ENCODE measurements around the gene PDXP. TPM values are rescaled to one million over a fixed set of nuclear protein-coding genes. Genes with fewer than 3 reads are reported as not detected.

Gene PDXP
- total and polyA plus RNA-seq, 2 donors (not counting 3 experiments of a cell fraction or from before 2014, with no cell fraction given) = 18.0 to 20.0 TPM

- no peak overlapping the region for H3K4me2 ChIP-seq (ENCODE audit: insufficient read depth, low read length)
- ChIA-PET POLR2A (no interaction called here), CTCF (interaction anchor here (0.6 to 3.3 kb wide), 5 partner anchors 10 to 155 kb away, joined by 3 to 28 read pairs (median 6); partner anchors contain the start of gene PDXP)
- BruUV-seq (replicated peaks) = no TSS peak
- no peak for DNase-seq (ENCODE audit: low read depth, low spot score)
- no peak overlapping the region for H3K27ac ChIP-seq (ENCODE audit: insufficient read depth, low read depth, low read length)
- no peak for FAIRE-seq
- no peak for TF ChIP-seq MYC (IDR thresholded peaks at IDR 0.05; ENCODE audit: low read depth, low read length)
- TF ChIP-seq FOS (IDR thresholded peaks at IDR 0.05; ENCODE audit: borderline replicate concordance, insufficient read depth, low read length) = no peak
- TF ChIP-seq EZH2 (IDR thresholded peaks at IDR 0.05; ENCODE audit: borderline replicate concordance, low read depth, low read length, severe bottlenecking) = no peak
- no peak for TF ChIP-seq JUN (IDR thresholded peaks at IDR 0.05; ENCODE audit: borderline replicate concordance, insufficient read depth, insufficient read length, low read depth)
- TF ChIP-seq, protein P1, sequence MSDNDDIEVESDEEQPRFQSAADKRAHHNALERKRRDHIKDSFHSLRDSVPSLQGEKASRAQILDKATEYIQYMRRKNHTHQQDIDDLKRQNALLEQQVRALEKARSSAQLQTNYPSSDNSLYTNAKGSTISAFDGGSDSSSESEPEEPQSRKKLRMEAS (IDR thresholded peaks at IDR 0.05; ENCODE audit: insufficient read depth, insufficient read length) = no peak
- TF ChIP-seq POLR2AphosphoS5 (IDR thresholded peaks at IDR 0.05; ENCODE audit: insufficient read depth, low read depth, low read length) = no peak
- TF ChIP-seq POLR2A (IDR thresholded peaks at IDR 0.05; ENCODE audit: low read depth, low read length) = no peak
- no peak for TF ChIP-seq GATA2 (IDR thresholded peaks at IDR 0.05; ENCODE audit: insufficient read depth, insufficient read length, low read depth, low read length)
- TF ChIP-seq, protein P2, sequence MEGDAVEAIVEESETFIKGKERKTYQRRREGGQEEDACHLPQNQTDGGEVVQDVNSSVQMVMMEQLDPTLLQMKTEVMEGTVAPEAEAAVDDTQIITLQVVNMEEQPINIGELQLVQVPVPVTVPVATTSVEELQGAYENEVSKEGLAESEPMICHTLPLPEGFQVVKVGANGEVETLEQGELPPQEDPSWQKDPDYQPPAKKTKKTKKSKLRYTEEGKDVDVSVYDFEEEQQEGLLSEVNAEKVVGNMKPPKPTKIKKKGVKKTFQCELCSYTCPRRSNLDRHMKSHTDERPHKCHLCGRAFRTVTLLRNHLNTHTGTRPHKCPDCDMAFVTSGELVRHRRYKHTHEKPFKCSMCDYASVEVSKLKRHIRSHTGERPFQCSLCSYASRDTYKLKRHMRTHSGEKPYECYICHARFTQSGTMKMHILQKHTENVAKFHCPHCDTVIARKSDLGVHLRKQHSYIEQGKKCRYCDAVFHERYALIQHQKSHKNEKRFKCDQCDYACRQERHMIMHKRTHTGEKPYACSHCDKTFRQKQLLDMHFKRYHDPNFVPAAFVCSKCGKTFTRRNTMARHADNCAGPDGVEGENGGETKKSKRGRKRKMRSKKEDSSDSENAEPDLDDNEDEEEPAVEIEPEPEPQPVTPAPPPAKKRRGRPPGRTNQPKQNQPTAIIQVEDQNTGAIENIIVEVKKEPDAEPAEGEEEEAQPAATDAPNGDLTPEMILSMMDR (IDR thresholded peaks at IDR 0.05; ENCODE audit: extremely low read depth in 1 of 2, insufficient read depth in 1 of 2, low read depth in 1 of 2, low read length in 2 of 2) = no peak
- H3K36me3 ChIP-seq (ENCODE audit: control insufficient read depth in 2 of 2, extremely low read depth in 1 of 2, insufficient read depth in 2 of 2, low read length in 2 of 2) = peaks cover 0 to 9% of the 10 kb centered on the region in 2 experiments
- H3K9me1 ChIP-seq (replicated peaks; ENCODE audit: control insufficient read depth, extremely low read depth, insufficient read depth, low read length) = no peaks in the 10 kb centered on the region
- no peaks in the 10 kb centered on the region for H4K20me1 ChIP-seq (replicated peaks; ENCODE audit: control insufficient read depth, extremely low read depth, insufficient read depth, low read length)
- intact Hi-C loops (cut with micrococcal nuclease) (no loop called here), dilution Hi-C loops (cut with MboI; ENCODE audit: extremely low pct_ligation_motif_present, low sequenced_read_pairs) (no loop called here)
- H2AFZ ChIP-seq (ENCODE audit: low read depth, low read length) = no peak overlapping the region
- H3K9ac ChIP-seq (replicated peaks; ENCODE audit: extremely low read depth, insufficient read depth, low read length) = no peak overlapping the region
- H3K27me3 ChIP-seq (ENCODE audit: control insufficient read depth in 2 of 2, insufficient read depth in 2 of 2, low read length in 2 of 2) = no peaks in the 10 kb centered on the region
- no peak overlapping the region for H3K4me3 ChIP-seq (replicated peaks in 1 of 3; ENCODE audit: insufficient read depth in 1 of 3, low read depth in 1 of 3, low read length in 3 of 3)
- H3K9me3 ChIP-seq (replicated peaks; ENCODE audit: control insufficient read depth, insufficient read depth, low read length) = no peaks in the 10 kb centered on the region
- H3K79me2 ChIP-seq (ENCODE audit: control insufficient read depth, insufficient read depth, low read length) = no peaks in the 10 kb centered on the region
- peaks cover 7% of the 10 kb centered on the region for H3K4me1 ChIP-seq (ENCODE audit: control insufficient read depth, extremely low read depth, insufficient read depth, low read length)
Measured at GRCh38 chr22:37626144-37626543, 32.4 kb upstream of the PDXP start.

Data from endothelial cell of umbilical vein (primary cell).